ENCODE results near the gene MACROD2.

Gene MACROD2

GRCh38 chr20:14816471-14816870 is 821.2 kb downstream of the MACROD2 start:
- Mint-ChIP-seq H3K4me1 (no peaks in the 10 kb centered on the region), H3K36me3 (no peaks in the 10 kb centered on the region), H3K27me3 (no peaks in the 10 kb centered on the region), H3K4me3 (no peak overlapping the region), H3K9me3 (peaks cover 24% of the 10 kb centered on the region), H3K27ac (no peak overlapping the region)
- CTCF ChIA-PET = no interaction called here
- no peak for DNase-seq

GRCh38 chr20:14817101-14817500 is 821.8 kb downstream of the MACROD2 start:
- no peak for DNase-seq
- no peaks in the 10 kb centered on the region for H3K36me3 Mint-ChIP-seq
- CTCF ChIA-PET = no interaction called here

GRCh38 chr20:14820771-14821170 is 825.5 kb downstream of the MACROD2 start:
- H3K27ac Mint-ChIP-seq = no peak overlapping the region
- H3K36me3 Mint-ChIP-seq = no peaks in the 10 kb centered on the region
- peaks cover 18% of the 10 kb centered on the region for H3K9me3 Mint-ChIP-seq
- H3K27me3 Mint-ChIP-seq = no peaks in the 10 kb centered on the region
- H3K4me1 Mint-ChIP-seq = no peaks in the 10 kb centered on the region
- CTCF ChIA-PET = no interaction called here
- H3K4me3 Mint-ChIP-seq = no peak overlapping the region
- DNase-seq = no peak

More at GRCh38 chr20:14817101-14817500, 821.8 kb downstream of the MACROD2 start:
- Mint-ChIP-seq H3K27ac (no peak overlapping the region), H3K27me3 (no peaks in the 10 kb centered on the region), H3K4me3 (no peak overlapping the region), H3K4me1 (no peaks in the 10 kb centered on the region), H3K9me3 (peaks cover 18% of the 10 kb centered on the region)

GRCh38 chr20:14821251-14821650 is 825.9 kb downstream of the MACROD2 start:
- no peak overlapping the region for H3K4me3 Mint-ChIP-seq
- H3K27me3 Mint-ChIP-seq = no peaks in the 10 kb centered on the region
- DNase-seq = no peak
- H3K9me3 Mint-ChIP-seq = peaks cover 18% of the 10 kb centered on the region
- H3K27ac Mint-ChIP-seq = no peak overlapping the region
- H3K4me1 Mint-ChIP-seq = no peaks in the 10 kb centered on the region
- no peaks in the 10 kb centered on the region for H3K36me3 Mint-ChIP-seq
- CTCF ChIA-PET = no interaction called here

GRCh38 chr20:14824996-14825395 is 829.7 kb downstream of the MACROD2 start:
- H3K9me3 Mint-ChIP-seq = peaks cover 5% of the 10 kb centered on the region
- CTCF ChIA-PET = no interaction called here
- H3K4me1 Mint-ChIP-seq = no peaks in the 10 kb centered on the region
- no peak overlapping the region for H3K4me3 Mint-ChIP-seq
- DNase-seq = no peak
- no peaks in the 10 kb centered on the region for H3K27me3 Mint-ChIP-seq
- no peaks in the 10 kb centered on the region for H3K36me3 Mint-ChIP-seq
- no peak overlapping the region for H3K27ac Mint-ChIP-seq

GRCh38 chr20:14826543-14827313 is 831.4 kb downstream of the MACROD2 start:
- no peak overlapping the region for H3K27ac Mint-ChIP-seq
- CTCF ChIA-PET = no interaction called here
- no peaks in the 10 kb centered on the region for H3K36me3 Mint-ChIP-seq
- H3K9me3 Mint-ChIP-seq = peaks cover 3% of the 10 kb centered on the region
- H3K27me3 Mint-ChIP-seq = no peaks in the 10 kb centered on the region
- H3K4me3 Mint-ChIP-seq = no peak overlapping the region
- no peak for DNase-seq
- H3K4me1 Mint-ChIP-seq = no peaks in the 10 kb centered on the region

GRCh38 chr20:14828459-14828858 is 833.1 kb downstream of the MACROD2 start:
- Mint-ChIP-seq H3K27me3 (no peaks in the 10 kb centered on the region), H3K27ac (no peak overlapping the region), H3K36me3 (no peaks in the 10 kb centered on the region), H3K4me3 (no peak overlapping the region), H3K9me3 (peaks cover 5% of the 10 kb centered on the region), H3K4me1 (no peaks in the 10 kb centered on the region)
- CTCF ChIA-PET = no interaction called here
- DNase-seq = no peak

GRCh38 chr20:14829906-14830305 is 834.6 kb downstream of the MACROD2 start:
- CTCF ChIA-PET = no interaction called here
- no peaks in the 10 kb centered on the region for H3K4me1 Mint-ChIP-seq
- no peaks in the 10 kb centered on the region for H3K36me3 Mint-ChIP-seq
- H3K4me3 Mint-ChIP-seq = no peak overlapping the region
- peaks cover 3% of the 10 kb centered on the region for H3K9me3 Mint-ChIP-seq
- no peak overlapping the region for H3K27ac Mint-ChIP-seq
- DNase-seq = no peak
- H3K27me3 Mint-ChIP-seq = no peaks in the 10 kb centered on the region

GRCh38 chr20:14830466-14830865 is 835.1 kb downstream of the MACROD2 start:
- CTCF ChIA-PET = no interaction called here
- Mint-ChIP-seq H3K27ac (no peak overlapping the region), H3K36me3 (no peaks in the 10 kb centered on the region), H3K4me1 (no peaks in the 10 kb centered on the region), H3K4me3 (no peak overlapping the region), H3K27me3 (no peaks in the 10 kb centered on the region), H3K9me3 (peaks cover 3% of the 10 kb centered on the region)
- DNase-seq = no peak

GRCh38 chr20:14830899-14831298 is 835.6 kb downstream of the MACROD2 start:
- DNase-seq = no peak
- Mint-ChIP-seq H3K27ac (no peak overlapping the region), H3K36me3 (no peaks in the 10 kb centered on the region), H3K27me3 (no peaks in the 10 kb centered on the region), H3K4me3 (no peak overlapping the region), H3K9me3 (peaks cover 3% of the 10 kb centered on the region), H3K4me1 (no peaks in the 10 kb centered on the region)
- CTCF ChIA-PET = no interaction called here

GRCh38 chr20:14832630-14833029 is 837.3 kb downstream of the MACROD2 start:
- peaks cover 3% of the 10 kb centered on the region for H3K9me3 Mint-ChIP-seq
- H3K4me3 Mint-ChIP-seq = no peak overlapping the region
- H3K36me3 Mint-ChIP-seq = no peaks in the 10 kb centered on the region
- DNase-seq = no peak
- H3K4me1 Mint-ChIP-seq = no peaks in the 10 kb centered on the region
- H3K27me3 Mint-ChIP-seq = no peaks in the 10 kb centered on the region
- no peak overlapping the region for H3K27ac Mint-ChIP-seq
- CTCF ChIA-PET = no interaction called here

- no peak overlapping the region for H3K27ac Mint-ChIP-seq
- no peak overlapping the region for H3K4me3 Mint-ChIP-seq
- CTCF ChIA-PET = no interaction called here
- H3K36me3 Mint-ChIP-seq = no peaks in the 10 kb centered on the region
- H3K27me3 Mint-ChIP-seq = no peaks in the 10 kb centered on the region
- peaks cover 1% of the 10 kb centered on the region for H3K9me3 Mint-ChIP-seq
- DNase-seq = no peak
- H3K4me1 Mint-ChIP-seq = no peaks in the 10 kb centered on the region
These were observed 843.6 kb downstream of the MACROD2 start for GRCh38 chr20:14838663-14839628.

- no peaks in the 10 kb centered on the region for H3K4me1 Mint-ChIP-seq
- H3K36me3 Mint-ChIP-seq = no peaks in the 10 kb centered on the region
- H3K27me3 Mint-ChIP-seq = no peaks in the 10 kb centered on the region
- DNase-seq = no peak
- H3K27ac Mint-ChIP-seq = no peak overlapping the region
- peaks cover 3% of the 10 kb centered on the region for H3K9me3 Mint-ChIP-seq
- no peak overlapping the region for H3K4me3 Mint-ChIP-seq
- CTCF ChIA-PET = no interaction called here
These were observed 850.2 kb downstream of the MACROD2 start for GRCh38 chr20:14845199-14846160.

- Mint-ChIP-seq H3K4me3 (no peak overlapping the region), H3K27ac (no peak overlapping the region), H3K4me1 (no peaks in the 10 kb centered on the region), H3K9me3 (peaks cover 3% of the 10 kb centered on the region), H3K36me3 (no peaks in the 10 kb centered on the region), H3K27me3 (no peaks in the 10 kb centered on the region)
- no peak for DNase-seq
- CTCF ChIA-PET = no interaction called here
These were observed 853.5 kb downstream of the MACROD2 start for GRCh38 chr20:14848806-14849205.

Data from activated naive CD4-positive, alpha-beta T cell treated with anti-CD3 and anti-CD28 coated beads, Interleukin-2, amount 10 ng/mL, durations not matched to agents 7 days and 5 days (primary cell).